ENCODE results near the gene DOCK3.

- TF ChIP-seq CTCF (IDR thresholded peaks at IDR 0.05; ENCODE audit: low read depth, low read length): no peak
- no peak for TF ChIP-seq EZH2phosphoT487 (IDR thresholded peaks at IDR 0.05; ENCODE audit: low read depth)
Observed at GRCh38 chr3:50737906-50738598, 63.3 kb downstream of the DOCK3 start.
